ENCODE results near the gene NSMCE1. TPM values are rescaled to one million over a fixed set of nuclear protein-coding genes. Genes with fewer than 3 reads are reported as not detected.
A peak's percentile ranks its signal among the peaks of the same experiment; 100 is the strongest.

NSMCE1 gene
- total RNA-seq, 4 donors from 2014 or later, result 6.2 to 90.8 (median 27.2) TPM

DNA sequence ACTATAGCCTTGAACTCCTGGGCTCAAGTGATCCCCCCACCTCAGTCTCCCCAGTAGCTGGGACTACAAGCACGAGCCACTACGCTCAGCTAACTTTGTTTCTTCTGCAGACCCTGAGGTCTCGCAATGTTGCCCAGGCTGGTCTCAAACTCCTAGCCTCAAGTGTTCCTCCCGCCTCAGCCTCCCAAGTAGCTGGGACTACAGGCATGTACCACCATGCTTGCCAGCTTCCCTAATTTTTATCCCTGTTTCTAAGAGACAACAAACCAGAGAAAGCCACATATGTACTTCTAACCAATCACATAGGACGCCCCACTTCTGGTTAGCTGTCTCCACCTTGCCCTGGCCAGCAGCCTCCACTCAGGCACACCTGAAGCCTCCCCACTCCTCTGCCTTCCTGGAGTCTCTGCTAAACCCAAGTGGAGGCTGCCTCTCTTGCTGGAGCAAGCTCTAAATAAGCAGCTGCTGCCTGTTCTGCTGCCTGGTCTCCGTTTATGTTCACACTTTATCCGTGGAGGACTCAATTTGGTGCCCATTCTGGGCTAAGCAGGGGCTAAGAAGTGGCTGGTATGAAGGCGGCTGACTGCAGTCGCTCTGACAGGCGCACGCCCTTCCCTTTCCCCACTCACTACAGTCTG, 24.7 kb downstream of the NSMCE1 start:
- H3K4me3 ChIP-seq, result no peak overlapping the region
- H3K27me3 ChIP-seq, result no peaks in the 10 kb centered on the region
- TF ChIP-seq, protein P1, sequence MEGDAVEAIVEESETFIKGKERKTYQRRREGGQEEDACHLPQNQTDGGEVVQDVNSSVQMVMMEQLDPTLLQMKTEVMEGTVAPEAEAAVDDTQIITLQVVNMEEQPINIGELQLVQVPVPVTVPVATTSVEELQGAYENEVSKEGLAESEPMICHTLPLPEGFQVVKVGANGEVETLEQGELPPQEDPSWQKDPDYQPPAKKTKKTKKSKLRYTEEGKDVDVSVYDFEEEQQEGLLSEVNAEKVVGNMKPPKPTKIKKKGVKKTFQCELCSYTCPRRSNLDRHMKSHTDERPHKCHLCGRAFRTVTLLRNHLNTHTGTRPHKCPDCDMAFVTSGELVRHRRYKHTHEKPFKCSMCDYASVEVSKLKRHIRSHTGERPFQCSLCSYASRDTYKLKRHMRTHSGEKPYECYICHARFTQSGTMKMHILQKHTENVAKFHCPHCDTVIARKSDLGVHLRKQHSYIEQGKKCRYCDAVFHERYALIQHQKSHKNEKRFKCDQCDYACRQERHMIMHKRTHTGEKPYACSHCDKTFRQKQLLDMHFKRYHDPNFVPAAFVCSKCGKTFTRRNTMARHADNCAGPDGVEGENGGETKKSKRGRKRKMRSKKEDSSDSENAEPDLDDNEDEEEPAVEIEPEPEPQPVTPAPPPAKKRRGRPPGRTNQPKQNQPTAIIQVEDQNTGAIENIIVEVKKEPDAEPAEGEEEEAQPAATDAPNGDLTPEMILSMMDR (IDR thresholded peaks at IDR 0.05), result no peak
- TF ChIP-seq POLR2AphosphoS5 (IDR thresholded peaks at IDR 0.05), result no peak
- no peaks in the 10 kb centered on the region for H3K9me3 ChIP-seq
- H3K4me1 ChIP-seq, result peaks cover 36 to 79% (median 46%) of the 10 kb centered on the region in 4 donors
- WGBS, 2 donors (ENCODE audit: low coverage in 1 of 2), result 86 to 91% methylated on average over 4 to 11 of the region's 11 CpGs
- no peaks in the 10 kb centered on the region for H3K36me3 ChIP-seq
- DNase-seq, result no peak
- intact Hi-C loops (cut with DNase I; ENCODE audit: low total_unique reads), result loop anchor here (5.0 kb wide), 1 partner anchor 73 kb away; no protein-coding TSS in a partner anchor
- H3K27ac ChIP-seq, result peak overlapping the region; percentile 77 to 90 (median 82)
- in situ Hi-C loops (cut with MboI; ENCODE audit: low pct_ligation_motif_present in 1 of 4, low pct_unique_long_range_greater_than_20kb in 1 of 4, low sequenced_read_pairs in 3 of 4), result loop anchor here in 2 of 4 donors (25.0 kb wide), 1 partner anchor 93 kb away; no protein-coding TSS in a partner anchor

- no peaks in the 10 kb centered on the region for H3K27me3 ChIP-seq
- 48% methylated on average over 13 of the region's 13 CpGs; no CpG with 5 or more reads in 1 of the 2 donors for WGBS, 2 donors (ENCODE audit: low coverage in 1 of 2)
- H3K9me3 ChIP-seq, result no peaks in the 10 kb centered on the region
- peak overlapping the region in 2 of 4 donors; percentile 9 to 13 for H3K4me3 ChIP-seq
- in situ Hi-C loops (cut with MboI; ENCODE audit: low pct_ligation_motif_present in 1 of 4, low pct_unique_long_range_greater_than_20kb in 1 of 4, low sequenced_read_pairs in 3 of 4), result loop anchor here in 2 of 4 donors (25.0 kb wide), 1 partner anchor 94 kb away; no protein-coding TSS in a partner anchor
- H3K27ac ChIP-seq, result peak overlapping the region; percentile 77 to 90 (median 82)
- peaks cover 39 to 87% (median 49%) of the 10 kb centered on the region in 4 donors for H3K4me1 ChIP-seq
- TF ChIP-seq POLR2A (IDR thresholded peaks at IDR 0.05), result peak; percentile 18
- no peak for TF ChIP-seq EP300 (IDR thresholded peaks at IDR 0.05; ENCODE audit: low read depth)
- TF ChIP-seq, protein P1 (IDR thresholded peaks at IDR 0.05), result no peak
- TF ChIP-seq POLR2AphosphoS5 (IDR thresholded peaks at IDR 0.05), result peak; percentile 33 to 65 (median 50)
- no peak for DNase-seq
- intact Hi-C loops (cut with DNase I; ENCODE audit: low total_unique reads), result loop anchor here (5.0 kb wide), 1 partner anchor 74 kb away; no protein-coding TSS in a partner anchor
- no peaks in the 10 kb centered on the region for H3K36me3 ChIP-seq
Observed at GRCh38 chr16:27242868-27243590, 25.5 kb downstream of the NSMCE1 start.

- no peak for DNase-seq
- Histone ChIP-seq H3K4me1 (peaks cover 45 to 93% (median 52%) of the 10 kb centered on the region in 4 donors), H3K27me3 (no peaks in the 10 kb centered on the region), H3K4me3 (peak overlapping the region in 2 of 4 donors; percentile 9 to 13), H3K36me3 (no peaks in the 10 kb centered on the region), H3K9me3 (no peaks in the 10 kb centered on the region), H3K27ac (peak overlapping the region; percentile 77 to 90 (median 82))
- WGBS, 2 donors (ENCODE audit: low coverage in 1 of 2), result 43 to 50% methylated on average over 2 of the region's 2 CpGs
- TF ChIP-seq EP300 (IDR thresholded peaks at IDR 0.05; ENCODE audit: low read depth) (no peak), POLR2AphosphoS5 (IDR thresholded peaks at IDR 0.05) (peak in 1 of 3 donors; percentile 19), POLR2A (IDR thresholded peaks at IDR 0.05) (no peak)
- in situ Hi-C loops (cut with MboI; ENCODE audit: low pct_ligation_motif_present in 1 of 4, low pct_unique_long_range_greater_than_20kb in 1 of 4, low sequenced_read_pairs in 3 of 4), result loop anchor here in 2 of 4 donors (25.0 kb wide), 1 partner anchor 95 kb away; no protein-coding TSS in a partner anchor
- intact Hi-C loops (cut with DNase I; ENCODE audit: low total_unique reads), result loop anchor here (5.0 kb wide), 1 partner anchor 75 kb away; no protein-coding TSS in a partner anchor
Observed at GRCh38 chr16:27242398-27242797, 26.2 kb downstream of the NSMCE1 start.

GRCh38 chr16:27241658-27242057, 26.9 kb downstream of the NSMCE1 start:
- whole genome bisulfite sequencing, 2 donors (ENCODE audit: low coverage in 1 of 2), result 52 to 70% methylated on average over 6 to 13 of the region's 13 CpGs
- intact Hi-C loops (cut with DNase I; ENCODE audit: low total_unique reads), result loop anchor here (5.0 kb wide), 1 partner anchor 76 kb away; no protein-coding TSS in a partner anchor
- TF ChIP-seq EP300 (IDR thresholded peaks at IDR 0.05; ENCODE audit: low read depth) (no peak), POLR2AphosphoS5 (IDR thresholded peaks at IDR 0.05) (no peak), POLR2A (IDR thresholded peaks at IDR 0.05) (no peak)
- TF ChIP-seq, protein P1 (IDR thresholded peaks at IDR 0.05), result no peak
- in situ Hi-C loops (cut with MboI; ENCODE audit: low pct_ligation_motif_present in 1 of 4, low pct_unique_long_range_greater_than_20kb in 1 of 4, low sequenced_read_pairs in 3 of 4), result loop anchor here in 2 of 4 donors (25.0 kb wide), 1 partner anchor 96 kb away; no protein-coding TSS in a partner anchor
- Histone ChIP-seq H3K27me3 (no peaks in the 10 kb centered on the region), H3K36me3 (no peaks in the 10 kb centered on the region), H3K4me3 (no peak overlapping the region), H3K9me3 (no peaks in the 10 kb centered on the region), H3K4me1 (peaks cover 45 to 98% (median 56%) of the 10 kb centered on the region in 4 donors), H3K27ac (peak overlapping the region; percentile 77 to 90 (median 82))
- DNase-seq, result no peak

Data from transverse colon (tissue), 4 donors.